GM18951 (cell line): Measurements from ENCODE around the gene C2orf42.
"Not testable (repeated sequence)": the region's sequence is repeated elsewhere in the genome, so short reads cannot be mapped to it uniquely, and the experiment has no call there.

Experiments used
- POLR2A ChIP-seq: IDR thresholded peaks from 4 replicates; pipeline ENCODE4 v1.6.1; 2011; ENCODE audit warnings: mild to moderate bottlenecking; ENCODE audit not compliant: insufficient read length, insufficient read depth; ENCODE audit errors: extremely low read depth
- in situ Hi-C: fragments of 300-500 bp; cut with MboI; formaldehyde crosslinking; loops from one replicate; pipeline ENCODE4 v1.12.0; 2022; ENCODE audit warnings: low sequenced_read_pairs, mixed read lengths, inconsistent platforms; ENCODE audit not compliant: unreplicated experiment

Gene C2orf42

DNA sequence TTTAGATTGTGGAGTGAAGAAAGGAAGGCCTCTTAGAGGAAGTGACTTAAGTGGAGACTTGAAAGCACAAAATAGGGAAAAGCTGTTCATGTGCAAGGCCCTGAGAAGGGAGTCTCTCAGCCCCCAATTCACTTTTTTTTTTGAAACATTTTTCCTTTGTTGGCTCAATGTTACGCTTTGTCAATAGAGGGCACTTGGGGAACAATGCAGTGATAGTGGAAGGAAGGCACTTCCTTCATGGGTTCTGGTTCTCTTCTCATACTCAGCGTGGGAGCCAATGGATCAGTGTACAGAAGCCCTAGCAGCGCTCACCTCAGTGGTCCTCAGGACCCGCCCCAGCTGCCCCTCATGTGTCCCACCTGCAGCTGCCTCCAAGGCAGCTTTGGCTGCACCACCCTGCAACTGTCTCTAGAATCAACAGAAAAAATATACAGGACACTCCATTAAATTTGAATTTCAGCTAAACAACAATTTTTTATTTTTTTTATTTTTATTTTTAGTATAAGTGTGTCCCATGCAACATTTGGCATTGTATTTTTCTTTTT is 8.6 kb upstream of the C2orf42 start:
- in situ Hi-C loops = no loop called here
- no peak for TF ChIP-seq POLR2A

DNA sequence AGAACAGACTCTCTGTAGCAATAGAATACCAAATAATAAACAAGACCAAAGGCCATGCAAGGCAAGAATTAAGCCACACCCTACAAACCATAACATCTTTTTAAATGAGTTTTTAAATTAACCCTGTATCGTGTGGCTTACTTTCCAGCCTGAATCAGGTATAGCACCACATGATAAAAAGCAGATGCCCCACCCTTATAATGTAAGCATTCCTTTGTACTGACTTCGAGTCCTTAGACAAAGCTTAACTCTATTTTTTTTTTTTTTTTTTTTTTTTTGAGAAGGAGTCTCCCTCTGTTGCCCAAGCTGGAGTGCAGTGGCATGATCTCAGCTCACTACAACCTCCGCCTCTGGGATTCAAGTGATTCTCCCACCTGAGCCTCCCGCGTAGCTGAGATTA is 1.7 kb upstream of the C2orf42 start:
- in situ Hi-C loops = no loop called here
- TF ChIP-seq POLR2A = no peak

DNA sequence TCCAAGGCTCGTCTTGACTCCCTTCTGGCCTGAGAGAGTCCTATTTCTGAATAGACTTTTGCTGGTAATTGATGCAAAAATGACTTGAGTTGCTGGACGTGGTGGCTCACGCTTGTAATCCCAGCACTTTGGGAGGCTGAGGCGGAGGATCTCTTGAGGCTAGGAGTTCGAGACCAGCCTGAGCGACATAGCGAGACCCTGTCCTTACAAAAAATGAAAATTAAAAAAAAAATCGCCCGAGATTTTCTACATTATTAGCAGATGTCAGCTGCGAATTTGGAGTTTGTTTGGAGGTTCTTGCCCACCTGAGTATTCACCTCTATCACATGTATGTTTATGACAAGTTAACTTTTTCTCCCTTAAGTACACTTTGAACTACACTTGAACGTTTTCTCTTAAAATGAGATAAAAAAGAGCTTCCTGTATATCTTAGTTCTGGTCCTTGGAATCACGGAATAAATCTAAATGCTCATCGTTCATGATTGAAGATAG is 471 bp upstream of the C2orf42 start:
- no peak for TF ChIP-seq POLR2A
- in situ Hi-C loops = no loop called here

DNA sequence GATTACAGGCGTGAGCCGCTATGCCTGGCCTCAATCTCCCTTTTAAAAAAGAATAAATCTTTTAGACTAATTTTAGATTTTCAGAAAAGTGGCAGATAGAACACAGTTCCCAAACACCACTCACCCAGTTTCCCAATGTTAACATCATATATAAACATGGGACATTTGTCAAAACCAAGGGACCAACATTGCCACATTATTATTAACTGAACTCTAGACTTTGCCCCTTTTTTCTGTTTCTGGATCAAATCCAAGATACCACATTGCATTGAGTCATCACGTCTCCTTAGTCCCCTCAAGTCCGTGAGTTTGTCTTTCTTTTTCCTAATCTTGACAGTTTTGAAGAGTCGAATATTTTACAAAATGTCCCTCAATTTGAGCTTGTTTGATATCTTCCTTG is 2.4 kb downstream of the C2orf42 start:
- no peak for TF ChIP-seq POLR2A
- in situ Hi-C loops = no loop called here

DNA sequence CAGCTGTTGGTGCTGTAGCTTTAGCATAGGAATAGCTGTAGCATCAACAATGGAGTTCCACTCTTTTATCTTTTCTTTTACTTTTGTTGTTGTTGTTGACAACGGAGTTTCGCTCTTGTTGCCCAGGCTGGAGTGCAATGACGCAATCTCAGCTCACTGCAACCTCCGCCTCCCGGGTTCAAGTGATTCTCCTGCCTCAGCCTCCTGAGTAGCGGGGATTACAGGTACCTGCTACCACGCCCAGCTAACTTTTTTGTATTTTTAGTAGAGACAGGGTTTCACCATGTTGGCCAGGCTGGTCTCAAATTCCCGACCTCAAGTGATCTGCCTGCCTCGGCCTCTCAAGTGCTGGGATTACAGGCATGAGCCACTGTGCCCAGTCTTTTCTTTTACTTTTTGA is 3.6 kb downstream of the C2orf42 start:
- in situ Hi-C loops = not testable (repeated sequence)

DNA sequence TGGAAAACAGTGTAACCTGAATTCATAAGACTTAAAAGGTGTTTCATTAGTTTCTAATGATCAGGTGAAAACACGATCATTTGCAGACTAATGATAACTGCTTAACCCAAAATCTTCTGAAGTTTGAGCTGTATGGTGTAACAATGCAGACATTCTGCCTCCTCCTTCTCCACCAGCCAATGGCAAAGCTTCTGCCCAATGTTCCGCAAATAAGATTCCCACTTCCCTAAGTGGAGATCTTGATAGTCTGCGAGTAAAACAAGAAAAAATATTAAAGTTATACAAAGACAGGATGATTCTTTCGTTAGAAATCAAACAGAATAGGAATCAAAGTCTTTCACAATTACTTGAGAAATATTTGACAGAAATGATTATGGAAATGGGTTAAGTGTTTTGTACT is 8.1 kb downstream of the C2orf42 start:
- TF ChIP-seq POLR2A = no peak
- in situ Hi-C loops = no loop called here

DNA sequence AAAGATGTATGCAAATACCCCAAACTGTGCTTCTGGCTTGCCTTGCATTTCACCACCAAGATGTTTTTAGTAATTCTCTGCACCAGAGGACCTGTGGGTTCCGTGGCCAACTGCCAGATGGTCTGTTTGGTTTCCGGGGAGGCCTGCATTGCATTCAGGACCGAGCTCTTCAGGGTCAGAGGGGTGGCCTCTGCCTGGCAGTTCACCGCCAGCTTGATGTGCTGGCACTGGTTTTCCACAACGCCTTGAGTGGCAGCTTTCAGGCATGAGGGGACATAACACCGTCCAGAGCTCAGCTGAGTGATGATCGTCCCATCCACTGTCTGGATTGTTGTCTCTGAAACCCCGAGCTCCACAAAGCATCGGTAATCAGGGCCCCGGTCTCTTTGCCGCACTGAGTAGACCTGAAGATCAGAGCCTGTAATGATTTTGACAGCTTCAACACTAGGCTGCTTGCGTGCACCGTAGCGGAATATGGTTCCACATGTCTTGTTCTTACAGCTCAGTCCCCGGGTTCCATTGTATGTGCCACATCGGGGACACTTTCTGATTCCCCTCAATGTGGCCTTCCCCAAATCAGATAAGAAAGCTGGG is 9.4 kb downstream of the C2orf42 start:
- in situ Hi-C loops = no loop called here
- no peak for TF ChIP-seq POLR2A

DNA sequence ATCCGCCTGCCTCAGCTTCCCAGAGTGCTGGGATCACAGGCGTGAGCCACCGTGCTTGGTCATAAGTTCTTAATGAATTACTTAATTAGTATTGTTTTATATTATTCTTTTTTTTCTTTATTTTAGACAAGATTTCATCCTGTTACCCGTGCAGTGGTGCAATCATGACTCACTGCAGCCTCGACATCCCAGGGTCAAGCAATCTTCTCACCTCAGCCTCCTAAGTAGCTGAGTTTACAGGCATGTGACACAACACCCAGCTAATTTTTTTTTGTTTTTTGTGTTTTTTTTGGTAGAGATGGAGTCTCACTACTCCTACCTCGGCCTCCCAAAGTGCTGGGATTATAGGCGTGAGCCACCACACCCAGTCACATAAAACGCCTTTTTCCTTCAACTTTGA is 17.3 kb downstream of the C2orf42 start:
- no peak for TF ChIP-seq POLR2A
- in situ Hi-C loops = no loop called here

DNA sequence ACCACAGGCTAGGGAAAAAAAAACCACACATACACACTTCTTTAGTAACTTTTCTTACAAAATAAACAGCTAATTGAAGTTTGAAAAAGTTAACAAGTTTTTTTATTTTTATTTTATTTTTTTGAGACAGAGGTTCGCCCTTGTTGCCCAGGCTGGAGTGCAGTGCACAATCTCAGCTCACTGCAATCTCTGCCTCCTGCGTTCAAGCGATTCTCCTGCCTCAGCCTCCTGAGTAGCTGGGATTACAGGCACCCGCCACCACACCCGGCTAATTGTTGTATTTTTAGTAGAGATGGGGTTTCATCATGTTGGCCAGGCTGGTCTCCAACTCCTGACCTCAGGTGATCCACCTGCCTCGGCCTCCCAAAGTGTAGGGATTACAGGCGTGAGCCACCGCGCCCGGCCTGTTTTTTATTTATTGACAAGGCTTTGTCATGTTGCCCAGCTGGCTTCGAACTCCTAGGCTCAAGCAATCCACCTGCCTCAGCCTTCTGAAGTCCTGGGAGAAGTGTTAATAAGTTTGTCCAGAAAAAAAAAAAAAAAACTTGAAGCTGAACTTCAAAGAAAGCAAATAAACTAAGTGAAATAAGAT is 21.1 kb downstream of the C2orf42 start:
- in situ Hi-C loops = not testable (repeated sequence)

DNA sequence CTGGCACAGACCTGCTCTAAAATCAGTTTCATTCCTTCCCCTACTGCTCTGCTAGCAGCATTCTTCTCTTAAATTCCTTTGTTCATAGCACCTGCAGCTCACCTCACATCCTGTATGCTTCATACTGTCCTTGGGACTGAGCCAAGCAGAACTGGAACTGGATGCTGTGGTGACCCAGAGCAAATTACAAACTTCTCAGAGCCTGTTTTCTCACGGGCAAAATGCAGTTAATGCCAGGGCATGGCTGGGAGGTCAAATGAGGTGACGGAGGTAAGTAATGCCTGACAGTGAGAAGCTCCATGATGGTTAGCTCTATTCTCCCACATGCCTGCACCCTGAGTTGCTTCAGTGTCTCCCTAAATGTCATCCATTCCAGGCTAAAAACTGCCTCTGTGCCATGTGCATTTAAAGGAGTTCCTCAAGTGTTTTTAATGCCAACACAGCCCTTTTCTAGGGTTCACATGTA is 29.7 kb downstream of the C2orf42 start:
- no peak for TF ChIP-seq POLR2A
- in situ Hi-C loops = no loop called here

DNA sequence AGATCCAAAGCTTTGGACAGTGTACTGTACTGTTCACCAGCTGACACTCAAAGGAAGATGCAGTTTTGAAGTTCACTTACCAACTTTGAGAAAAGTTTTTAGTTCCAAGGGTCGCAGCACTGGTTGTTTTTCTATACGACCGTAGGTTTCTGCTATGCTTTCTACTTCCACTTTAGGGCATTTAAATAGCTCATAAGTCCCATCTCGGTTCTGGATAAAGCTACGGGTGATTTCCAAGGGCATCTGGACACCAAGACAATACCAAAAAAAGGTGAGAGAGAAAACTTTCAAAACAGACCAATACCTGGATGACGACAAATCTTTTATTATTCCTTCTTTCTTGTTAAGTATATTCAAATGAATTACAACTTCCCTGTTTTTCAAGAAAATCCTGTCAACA is 30.3 kb downstream of the C2orf42 start:
- in situ Hi-C loops = no loop called here
- TF ChIP-seq POLR2A = no peak

DNA sequence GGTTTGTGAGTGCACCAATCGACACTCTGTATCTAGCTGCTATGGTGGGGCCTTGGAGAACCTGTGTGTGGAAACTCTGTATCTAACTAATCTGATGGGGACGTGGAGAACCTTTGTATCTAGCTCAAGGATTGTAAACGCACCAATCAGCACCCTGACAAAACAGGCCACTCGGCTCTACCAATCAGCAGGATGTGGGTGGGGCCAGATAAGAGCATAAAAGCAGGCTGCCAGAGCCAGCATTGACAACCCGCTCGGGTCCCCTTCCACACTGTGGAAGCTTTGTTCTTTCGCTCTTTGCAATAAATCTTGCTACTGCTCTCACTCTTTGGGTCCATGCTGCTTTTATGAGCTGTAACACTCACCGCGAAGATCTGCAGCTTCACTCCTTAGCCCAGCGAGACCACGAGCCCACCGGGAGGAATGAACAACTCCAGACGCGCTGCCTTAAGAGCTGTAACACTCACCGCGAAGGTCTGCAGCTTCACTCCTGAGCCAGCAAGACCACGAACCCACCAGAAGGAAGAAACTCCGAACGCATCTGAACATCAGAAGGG is 41.6 kb downstream of the C2orf42 start:
- in situ Hi-C loops = loop anchor here (5.0 kb wide), 1 partner anchor 237 kb away; no protein-coding TSS in a partner anchor

DNA sequence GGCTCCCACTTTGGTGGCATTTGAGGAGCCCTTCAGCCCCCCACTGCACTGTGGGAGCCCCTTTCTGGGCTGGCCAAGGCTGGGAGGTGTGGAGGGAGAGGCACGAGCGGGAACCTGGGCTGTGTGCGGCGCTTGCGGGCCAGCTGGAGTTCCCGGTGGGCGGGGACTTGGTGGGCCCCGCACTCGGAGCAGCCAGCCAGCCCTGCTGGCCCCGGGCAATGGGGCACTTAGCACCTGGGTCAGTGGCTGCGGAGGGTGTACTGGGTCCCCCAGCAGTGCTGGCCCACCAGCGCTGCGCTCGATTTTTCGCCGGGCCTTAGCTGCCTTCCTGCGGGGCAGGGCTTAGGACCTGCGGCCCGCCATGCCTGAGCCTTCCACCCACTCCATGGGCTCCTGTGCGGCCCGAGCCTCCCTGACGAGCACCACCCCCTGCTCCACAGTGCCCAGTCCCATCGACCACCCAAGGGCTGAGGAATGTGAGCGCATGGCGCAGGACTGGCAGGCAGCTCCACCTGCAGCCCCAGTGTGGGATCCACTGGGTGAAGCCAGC is 42.5 kb downstream of the C2orf42 start:
- in situ Hi-C loops = loop anchor here (5.0 kb wide), 1 partner anchor 236 kb away; no protein-coding TSS in a partner anchor
